ENCODE results near the gene POU2F2.

Gene POU2F2

DNA sequence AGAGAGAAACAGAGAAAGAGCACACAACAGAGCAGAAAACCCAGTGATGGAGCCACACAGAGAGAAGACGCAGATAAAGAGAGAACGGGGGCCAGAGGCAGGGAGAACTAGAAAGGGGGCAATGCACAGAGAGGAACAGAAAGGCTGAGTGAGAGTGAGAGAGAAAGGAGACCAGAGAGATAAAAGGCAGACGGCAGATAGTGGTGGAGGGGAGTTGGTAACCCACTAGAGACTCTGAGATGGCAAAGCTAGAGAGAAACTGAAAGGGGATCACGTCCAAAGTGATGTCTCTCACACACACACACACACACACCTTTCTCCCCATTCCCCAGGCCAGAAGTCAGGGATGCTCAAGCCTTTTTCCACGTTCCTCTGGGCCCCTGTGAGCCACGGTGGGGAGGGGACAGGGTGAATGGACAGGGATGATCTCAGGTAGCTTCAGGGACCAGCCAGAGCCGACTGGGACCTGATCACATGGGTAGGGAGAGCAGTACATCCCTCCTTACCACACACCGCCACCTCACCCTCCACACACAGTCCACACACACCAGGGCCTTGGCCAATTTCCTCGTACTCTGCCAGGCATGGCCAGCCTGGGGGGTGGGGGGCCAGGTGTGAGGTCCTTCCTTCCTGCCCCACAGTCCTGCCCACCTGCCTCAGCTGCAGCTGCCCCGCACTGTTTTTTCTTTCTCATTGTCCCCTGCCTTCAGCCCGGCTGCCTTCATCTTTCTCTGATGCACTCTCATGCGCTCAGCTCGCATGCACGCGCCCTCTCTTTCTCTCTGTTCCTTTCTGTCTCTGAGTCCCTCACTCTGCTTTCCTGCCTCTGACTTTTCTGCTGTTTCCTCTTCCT is 22.5 kb upstream of the POU2F2 start:
- no peak for DNase-seq

DNA sequence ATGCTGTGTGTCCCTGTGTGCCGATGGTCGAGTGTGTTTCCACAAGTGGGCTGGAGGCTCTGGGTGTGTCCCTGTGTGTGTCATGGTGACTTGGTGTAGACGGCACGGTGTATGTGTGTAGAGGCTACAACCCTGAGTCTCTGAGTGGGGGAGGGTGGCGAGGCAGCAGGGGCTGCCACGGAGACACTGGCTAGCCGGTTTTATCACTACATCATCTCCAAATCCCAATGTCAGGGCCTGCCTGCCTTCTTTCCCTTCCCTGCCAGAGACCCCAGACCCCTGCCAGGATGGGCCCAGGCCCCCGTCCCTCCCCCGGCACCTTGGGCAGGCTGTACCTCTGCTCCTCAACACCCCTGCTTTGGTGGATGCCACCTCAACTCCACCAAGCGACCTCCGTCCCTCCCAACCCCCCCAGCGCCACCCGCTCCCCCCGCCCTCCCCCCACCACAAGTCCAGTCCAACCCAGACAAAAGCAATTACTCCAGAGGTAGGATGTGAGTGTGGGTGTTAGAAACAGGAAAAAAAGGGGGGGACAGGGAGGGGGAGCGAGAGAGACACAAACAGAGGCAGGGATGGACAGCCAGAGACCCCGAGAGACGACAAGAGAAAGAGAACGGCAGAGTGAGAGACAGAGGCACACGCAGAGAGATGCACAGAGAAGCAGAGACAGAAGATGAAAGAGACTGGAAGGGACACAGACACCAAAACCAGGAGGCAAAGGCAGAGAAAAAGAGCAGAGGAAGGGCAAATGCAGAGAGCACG is 21.6 kb upstream of the POU2F2 start:
- DNase-seq, result peak; percentile 26

DNA sequence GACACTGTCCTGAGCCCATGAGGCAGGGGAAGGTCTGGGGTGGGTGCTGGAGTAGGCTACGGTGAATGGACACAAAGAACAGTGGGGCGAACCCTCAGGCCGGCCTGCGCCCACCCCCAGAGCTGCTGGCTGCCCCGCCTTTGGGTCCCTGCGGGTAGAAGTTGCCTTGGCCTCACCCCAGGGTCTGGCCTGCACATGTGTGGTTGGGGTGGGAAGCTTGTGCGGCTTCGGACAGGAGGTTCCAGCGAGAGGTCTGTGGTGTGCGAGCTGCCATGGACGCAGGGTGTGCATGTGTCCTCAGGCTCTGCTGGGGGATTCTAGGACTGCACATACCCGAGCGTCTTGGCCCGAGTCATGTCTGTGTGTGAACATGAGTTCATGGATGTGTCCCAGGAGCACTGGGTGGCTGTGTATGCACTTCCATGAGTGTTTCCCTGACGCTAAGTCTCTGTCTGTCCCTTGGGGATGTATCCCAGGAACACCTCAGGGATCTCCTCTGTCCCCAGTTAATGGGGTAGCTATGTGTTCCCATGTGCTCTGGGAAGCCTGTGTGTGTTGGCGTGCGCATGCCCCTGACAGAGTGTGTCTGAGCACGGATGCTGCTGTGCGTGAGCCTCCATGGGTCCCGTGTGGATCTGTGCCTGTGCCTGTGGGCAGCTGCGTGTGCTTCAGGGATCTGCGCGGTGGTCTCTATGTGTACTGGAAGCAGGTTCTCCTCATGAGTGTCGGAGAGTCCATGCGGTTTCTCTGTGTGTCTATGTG is 20.8 kb upstream of the POU2F2 start:
- DNase-seq, result no peak

DNA sequence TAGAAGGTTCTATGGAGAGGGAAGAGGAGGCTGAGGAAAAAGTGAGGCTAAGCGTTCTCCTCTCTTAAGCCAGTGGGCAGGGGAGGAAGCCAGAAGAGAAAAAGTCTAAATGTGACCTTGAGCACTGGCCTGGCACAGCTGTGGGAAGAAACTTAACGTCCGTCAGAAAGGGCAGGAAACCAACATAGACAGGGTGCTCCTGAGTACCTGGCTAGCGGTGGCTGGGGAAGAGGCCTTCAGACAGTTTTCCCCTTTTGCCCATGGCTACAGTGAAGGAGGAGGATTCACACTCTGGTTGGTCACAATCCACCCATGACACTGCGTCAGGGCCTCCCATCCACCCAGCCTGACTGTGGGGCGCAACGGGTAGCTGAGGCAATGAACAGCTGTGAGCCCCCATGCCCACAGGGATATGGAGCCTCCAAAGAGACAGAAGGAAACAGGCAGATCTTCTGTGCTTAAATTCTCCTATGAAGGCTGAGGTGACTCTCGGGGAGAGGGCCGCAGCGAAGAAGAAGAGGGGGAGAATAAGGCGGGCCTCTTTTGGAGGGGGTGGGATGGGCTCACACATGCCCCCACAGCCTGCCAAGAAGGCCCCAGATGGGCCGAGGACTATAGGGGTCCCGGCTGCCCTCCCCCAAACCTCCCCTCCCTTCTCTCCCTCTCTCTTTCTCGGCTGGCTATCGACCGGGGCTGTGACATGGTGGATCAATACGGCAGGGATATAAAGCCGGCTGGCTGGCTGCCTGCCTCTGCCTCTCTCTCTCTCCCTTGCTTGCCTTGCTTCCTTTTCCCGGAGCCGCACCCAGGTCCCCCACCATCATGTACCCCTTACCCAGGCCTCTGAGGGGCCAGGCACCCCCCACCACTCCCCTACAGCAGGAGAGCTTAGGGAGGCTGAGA is 19.8 kb upstream of the POU2F2 start:
- no peak for DNase-seq

DNA sequence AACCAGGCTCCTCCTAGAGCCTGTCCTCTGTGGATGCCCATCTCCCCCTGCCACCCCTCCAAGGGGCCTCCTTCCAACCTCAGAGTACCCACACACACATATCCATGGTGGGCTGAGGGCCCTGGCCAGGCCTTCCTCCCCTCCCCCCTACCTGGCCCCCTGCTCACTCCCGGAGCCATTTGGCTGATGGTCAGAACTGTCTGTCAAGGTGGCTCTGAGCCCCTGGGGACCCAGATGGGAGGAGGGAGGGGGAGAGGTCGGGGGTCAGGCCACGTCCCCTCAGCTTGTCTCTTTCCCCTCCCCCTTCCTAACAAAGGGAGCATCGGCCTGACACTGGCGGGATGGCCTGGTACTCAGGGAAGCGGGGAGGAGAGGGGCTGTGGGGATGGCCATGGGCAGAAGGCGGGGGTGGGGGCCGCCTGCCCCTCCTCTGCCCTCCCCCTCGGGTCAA is 18.7 kb upstream of the POU2F2 start:
- no peak for DNase-seq

DNA sequence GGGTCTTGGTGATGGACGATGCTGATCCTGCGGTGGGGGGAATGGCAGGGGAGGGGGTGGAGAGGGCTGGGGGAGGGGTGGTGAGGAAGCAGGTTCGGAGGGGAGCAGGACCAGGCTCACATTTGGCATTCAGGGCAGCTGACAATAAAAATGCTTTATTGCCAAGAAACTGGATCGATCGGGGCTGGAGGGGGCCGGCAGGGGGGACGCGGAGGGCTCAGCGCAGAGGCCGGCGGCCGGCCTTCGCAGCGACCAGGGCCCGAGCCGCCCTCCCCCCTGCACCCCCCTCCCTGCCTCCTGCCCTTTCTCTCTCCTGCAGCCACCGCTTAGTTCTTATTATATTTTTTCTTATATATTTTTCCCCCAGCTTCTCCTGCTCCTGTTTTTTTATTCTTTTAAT is 18.1 kb upstream of the POU2F2 start:
- no peak for DNase-seq

DNA sequence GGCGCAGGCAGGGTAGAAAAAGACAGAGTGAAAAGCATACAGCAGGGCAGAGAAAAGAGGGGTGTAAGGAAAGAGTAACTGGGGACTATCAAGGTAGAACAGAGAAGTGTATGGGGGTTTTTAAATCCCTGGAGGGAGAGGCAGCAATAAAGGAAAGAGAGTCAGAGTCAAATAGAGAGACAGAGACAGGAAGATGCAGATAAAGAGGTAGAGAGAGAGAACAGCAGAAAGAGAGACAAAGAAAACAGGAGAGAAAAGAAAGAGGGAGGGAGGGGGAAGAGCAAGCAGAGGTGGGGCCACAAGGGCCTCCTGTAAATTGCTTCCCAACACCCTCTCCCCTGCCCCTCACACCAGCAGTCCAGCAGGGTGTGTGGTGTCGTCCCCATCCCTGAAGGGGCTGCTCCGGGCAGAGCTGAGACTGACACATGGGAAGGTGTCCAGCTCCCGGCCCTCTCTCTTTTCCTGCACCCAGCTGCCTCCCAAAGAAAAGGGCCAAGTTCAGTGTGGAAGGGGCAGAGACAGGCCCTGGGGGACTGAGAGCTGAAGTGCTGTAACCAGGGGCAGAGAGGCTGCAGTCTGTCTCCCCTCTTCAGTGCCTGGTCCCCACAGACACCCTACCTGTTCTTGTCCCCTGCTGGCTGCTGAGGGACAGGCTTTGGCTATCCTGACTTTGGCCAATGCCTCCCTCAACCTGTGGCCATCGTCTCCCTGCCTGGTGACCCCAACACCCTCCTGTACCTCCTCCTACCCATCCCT is 17.4 kb upstream of the POU2F2 start:
- DNase-seq, result no peak

DNA sequence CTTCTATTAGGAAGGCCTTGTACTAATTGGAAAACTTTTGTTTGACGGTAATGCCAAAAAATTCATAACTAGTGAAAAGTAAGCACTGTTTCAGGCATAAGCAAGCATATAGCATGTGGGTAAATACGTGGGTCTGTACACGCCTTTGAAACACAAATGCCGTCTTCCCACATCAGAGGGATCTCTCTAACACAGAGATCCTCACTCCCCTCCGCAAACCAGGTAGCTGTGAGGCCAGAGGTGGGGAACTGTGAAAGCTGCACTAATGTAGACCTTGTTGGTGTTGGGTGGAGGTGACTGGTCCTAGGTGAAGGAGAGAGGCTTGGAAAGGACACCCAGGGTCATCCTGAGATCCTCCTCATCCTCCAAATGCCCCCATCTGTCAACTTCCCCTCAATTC is 16.0 kb upstream of the POU2F2 start:
- no peak for DNase-seq

DNA sequence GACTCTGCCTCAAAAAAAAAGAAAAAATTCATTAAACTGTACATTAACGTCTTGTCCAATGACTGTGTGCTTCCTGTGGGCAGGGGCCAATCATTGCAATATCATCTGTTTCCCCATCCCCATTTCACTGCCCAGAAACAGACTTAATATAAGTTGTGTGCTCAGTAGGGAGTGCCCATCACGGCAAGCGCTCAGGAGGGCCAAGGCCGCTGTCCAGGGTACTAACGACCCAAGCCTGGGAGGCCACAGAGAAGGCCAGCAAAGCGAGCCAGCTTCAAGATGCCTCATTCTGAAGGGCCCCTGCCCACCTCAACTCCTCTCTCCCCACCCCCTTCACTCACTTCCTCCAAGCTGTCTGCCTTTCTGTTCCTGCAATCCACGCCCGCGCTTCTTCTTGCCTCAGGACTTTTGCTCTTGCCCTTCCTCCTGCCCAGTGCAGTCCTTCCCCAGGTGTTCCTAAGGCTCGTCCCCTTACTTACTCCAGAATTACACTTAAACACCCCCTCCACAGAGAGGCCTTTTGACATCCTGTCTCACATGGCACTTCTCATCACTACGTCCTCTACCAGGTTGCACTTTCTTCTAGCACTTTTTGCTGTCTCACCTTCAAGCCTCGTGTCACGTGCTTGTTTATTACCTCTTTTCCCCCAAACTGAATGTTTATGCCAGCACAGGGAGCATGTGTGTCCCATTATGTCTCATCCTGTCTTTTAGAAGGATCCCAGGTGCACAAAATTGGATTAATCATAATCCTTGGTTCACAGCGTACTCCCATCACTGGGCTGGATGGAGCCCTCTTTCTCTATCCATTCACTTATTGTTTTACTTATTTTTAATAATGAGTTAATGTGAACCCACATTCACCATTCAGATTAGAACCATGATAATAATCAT is 11.3 kb upstream of the POU2F2 start:
- DNase-seq, result peak; percentile 23

DNA sequence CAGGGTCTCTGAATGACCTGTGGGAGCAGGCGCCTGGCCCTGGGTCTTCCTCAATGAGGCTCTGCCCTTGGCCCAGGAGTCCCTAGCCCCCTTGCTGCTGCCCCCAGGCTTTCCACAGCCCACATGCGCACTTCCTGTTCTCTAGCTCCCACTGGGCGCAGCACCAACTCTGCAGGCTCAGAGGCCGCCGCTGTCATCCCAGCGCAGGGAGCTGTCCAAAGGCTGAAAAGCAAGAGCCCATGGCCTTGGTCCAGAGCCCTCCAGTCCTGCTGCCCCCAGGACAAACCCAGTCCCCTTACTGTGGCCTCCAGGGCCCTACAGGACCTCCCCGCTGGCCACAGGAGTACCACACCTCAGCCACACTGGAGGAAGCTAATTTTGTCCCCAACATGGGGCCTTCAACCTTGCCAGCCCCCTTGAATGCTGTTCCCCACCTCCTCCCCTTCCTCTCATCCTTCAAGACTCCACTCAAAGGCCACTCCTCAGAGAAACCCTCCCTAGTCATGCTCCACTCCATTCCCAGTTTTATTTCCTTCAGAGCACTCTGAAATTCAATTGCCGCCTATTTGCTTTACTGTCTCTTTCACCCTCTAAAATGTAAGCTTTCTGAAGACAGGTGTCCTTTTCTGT is 8.0 kb upstream of the POU2F2 start:
- peak; percentile 66 for DNase-seq

DNA sequence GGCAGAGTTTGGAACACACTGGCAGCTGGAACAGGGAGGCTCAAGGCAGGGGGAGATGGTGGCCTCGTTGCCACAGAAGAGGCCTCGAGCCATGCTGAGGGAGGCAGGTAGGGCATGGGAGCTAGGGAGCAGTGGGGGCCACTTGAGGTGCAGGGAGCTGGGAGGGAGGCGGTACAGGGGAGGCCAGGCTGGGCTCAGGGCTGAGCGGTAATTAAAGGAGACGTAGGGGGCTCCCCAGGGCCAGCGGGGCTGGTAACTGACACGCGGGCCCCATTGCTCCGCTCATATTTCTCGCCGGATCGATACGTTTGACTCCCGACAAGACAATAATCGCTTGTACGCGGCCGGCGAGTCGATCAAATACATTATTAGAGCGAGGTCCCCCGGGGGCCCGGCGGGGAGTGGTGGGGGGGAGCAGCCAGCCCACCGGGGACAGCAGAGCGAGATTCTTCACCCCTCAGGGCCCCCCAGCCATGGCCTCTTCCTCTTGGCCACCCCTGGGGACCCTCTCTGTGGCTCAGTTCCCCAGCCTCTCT is 2.4 kb upstream of the POU2F2 start:
- DNase-seq, result no peak

DNA sequence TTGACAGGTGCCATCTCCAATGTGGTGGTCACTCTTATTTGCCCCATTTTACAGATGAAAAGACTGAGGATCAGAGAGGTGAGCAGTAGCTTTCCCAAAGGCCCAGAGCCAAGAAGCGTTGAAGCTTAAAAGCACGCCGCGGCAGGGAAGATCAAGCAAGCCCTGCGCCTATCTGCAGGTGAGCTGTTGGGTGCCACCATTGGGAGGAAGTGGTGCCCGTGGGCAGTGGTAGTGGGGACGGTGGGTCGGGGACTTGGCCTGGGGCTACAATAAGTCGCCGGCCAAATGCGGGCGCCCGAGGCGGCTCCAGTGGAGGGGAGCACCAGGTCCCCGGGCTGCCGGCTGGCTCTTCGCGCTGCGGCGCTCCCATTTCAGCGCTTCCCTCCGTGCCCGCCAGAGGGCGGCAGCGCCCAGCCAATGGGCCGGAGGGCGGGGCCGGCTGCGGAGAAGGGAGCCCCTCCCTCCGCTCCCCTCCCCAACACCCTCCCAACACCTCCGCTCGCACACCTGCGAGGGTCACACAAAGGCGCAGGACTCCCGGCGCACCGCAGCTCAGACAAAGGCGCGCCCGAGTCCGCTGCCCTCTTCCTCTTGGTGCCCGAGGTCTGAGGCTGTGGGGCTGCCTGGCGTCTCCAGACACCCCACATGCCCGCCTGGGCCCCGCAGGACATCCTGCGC is 744 bp upstream of the POU2F2 start:
- peak; percentile 48 for DNase-seq

DNA sequence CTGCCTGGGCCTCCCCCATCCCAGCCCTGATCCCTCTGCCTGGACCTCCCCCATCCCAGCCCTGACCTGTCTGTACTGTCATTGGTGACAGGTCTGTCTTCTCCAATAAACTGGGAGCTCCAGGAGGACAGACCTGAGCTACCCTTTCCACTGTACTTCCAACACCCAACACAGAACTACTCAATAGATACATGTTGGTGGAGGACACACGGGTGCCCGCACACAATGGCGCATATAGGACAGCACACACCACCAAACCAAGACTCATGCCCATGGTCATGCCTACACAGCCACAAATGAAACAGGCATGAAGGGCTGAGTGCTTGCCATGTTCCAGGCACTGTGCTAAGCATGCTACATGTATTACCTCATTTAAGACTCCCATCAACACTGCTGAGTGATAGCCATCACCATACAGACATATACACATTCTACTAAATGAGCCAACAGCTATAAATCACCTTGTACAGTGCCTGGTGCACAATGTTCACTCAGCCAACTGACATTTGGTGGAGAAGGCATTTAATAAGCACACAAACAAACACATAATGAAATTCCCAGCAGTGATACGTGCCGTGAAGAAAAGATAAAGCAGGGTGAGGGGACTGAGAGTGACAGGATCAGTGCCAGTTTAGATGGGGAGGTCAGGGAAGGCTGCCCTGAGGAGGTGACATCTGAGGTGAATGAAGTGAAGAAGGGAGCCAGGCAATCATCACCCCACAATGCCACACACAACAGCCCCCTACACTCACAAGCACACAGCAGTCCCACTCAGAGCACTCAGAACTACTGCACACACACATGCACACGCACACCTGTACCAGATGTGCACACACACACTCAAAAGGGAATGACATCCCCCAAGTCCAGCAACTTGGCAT is 857 bp downstream of the POU2F2 start:
- DNase-seq, result no peak

DNA sequence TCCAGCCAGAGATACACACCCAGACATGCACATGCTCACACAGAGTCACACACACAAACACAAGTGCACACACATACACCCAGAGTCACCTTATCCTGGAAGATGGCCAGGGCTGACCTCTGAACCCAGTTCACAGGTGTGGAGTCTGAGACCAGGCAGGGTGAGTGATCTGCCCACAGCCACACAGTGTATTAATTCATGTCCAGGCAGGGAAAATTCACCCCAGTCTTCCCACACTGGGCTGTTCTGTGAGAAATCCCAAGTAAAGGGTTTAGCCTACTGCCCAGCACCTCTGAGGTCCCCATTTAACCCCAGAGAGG is 2.0 kb downstream of the POU2F2 start:
- DNase-seq, result no peak

DNA sequence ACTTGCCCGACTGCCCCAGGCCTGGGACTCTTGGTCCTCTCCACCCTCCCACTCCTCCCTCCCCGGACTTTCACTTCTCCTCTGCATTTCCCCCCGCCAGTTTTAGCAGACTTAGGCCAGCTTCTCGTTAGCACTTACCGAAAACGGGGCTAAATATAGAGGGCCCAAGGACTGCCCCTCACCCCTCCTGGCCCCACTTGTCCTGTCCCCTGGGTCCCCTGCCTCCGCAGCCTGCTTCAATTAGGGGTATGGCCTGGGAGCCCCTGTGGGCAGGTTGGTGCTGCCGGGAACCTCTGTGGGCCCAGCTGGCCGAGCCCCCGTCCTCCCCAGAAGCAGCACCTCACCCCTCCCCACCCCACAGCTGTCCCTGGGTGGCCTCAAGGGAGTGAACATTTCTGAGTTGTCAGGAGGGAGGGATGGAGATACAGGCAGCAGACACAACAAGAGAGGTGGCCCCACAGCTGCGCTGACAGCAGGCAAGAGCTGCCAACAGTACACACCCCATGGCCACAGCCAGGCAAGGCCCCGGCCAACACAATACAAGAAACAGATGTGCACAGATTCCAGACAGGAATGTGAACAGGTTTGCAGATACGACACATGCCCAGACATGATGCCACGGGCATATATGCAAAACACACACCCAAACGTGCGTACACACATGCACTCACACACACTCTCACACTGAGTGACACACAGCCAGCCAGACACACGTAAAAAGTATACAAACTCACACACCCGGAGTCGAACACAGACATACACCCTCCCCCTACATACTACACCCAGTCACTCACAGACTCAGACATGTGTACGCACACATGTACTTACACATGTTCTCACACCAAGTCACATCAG is 2.6 kb downstream of the POU2F2 start:
- peak; percentile 67 for DNase-seq

DNA sequence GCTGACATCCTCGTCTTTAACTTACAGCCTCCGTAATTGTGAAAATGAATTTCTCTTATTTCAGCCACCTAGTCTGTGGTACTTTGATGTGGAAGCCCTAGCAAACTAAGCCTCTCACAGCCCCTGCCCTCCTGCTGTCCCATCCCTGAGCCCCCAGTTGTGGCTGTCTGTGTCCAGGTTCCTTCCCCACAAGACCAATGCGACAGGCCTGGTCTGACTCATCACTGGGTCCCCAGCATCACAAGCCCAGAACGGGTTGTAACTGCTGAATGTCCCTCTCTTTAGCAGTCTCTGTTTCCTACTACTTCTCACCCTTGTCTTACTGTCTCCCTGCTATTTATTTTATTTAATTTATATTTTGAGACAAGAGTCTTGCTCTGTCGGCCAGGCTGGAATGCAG is 5.7 kb downstream of the POU2F2 start:
- no peak for DNase-seq

DNA sequence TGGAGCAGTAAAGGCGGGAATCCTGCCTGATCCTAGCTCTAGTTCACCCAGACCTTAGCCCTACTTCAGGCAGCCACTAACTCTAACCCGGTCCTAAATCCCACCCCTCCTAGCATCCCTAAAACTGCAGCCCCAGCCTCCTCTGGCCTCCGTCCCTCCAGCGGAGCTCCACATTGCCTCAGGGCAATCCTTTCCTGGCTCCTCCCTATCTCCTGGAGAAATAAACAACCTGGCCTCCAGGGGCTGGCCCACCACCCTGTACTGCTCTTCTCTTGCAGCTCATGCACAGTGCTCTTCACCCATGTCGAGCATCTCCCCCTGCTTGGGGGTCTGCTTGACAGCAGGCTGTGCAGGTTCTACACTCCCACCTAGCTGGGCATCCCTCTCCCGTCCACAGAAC is 6.7 kb downstream of the POU2F2 start:
- DNase-seq, result no peak
